ENCODE results near the gene LTC4S.

DNA sequence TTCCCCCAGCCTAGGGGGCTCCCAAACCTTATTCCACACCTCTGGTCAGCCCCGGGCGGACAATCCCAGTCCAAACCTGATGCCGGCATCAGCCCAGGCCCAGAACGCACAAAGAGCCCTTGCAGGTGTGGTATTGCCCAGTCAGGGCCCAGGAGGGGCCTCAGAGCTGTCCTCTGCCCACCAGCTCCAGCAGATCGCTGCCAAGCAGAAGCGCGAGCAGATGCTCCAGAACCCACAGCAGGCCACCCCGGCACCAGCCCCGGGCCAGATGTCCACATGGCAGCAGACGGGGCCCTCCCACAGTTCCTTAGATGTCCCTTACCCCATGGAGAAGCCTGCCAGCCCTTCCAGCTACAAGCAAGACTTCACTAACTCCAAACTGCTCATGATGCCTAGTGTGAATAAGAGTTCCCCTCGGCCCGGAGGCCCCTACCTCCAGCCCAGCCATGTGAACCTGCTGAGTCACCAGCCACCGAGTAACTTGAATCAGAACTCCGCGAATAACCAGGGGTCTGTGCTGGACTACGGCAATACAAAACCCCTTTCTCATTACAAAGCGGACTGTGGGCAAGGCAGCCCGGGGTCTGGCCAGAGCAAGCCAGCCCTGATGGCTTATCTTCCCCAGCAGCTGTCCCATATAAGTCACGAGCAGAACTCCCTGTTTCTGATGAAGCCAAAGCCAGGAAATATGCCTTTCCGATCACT is 27.6 kb upstream of the LTC4S start:
- no peak for TF ChIP-seq ESRRA (CRISPR knock-in tag; IDR thresholded peaks at IDR 0.05; ENCODE audit: borderline replicate concordance)
- TF ChIP-seq, protein P1, sequence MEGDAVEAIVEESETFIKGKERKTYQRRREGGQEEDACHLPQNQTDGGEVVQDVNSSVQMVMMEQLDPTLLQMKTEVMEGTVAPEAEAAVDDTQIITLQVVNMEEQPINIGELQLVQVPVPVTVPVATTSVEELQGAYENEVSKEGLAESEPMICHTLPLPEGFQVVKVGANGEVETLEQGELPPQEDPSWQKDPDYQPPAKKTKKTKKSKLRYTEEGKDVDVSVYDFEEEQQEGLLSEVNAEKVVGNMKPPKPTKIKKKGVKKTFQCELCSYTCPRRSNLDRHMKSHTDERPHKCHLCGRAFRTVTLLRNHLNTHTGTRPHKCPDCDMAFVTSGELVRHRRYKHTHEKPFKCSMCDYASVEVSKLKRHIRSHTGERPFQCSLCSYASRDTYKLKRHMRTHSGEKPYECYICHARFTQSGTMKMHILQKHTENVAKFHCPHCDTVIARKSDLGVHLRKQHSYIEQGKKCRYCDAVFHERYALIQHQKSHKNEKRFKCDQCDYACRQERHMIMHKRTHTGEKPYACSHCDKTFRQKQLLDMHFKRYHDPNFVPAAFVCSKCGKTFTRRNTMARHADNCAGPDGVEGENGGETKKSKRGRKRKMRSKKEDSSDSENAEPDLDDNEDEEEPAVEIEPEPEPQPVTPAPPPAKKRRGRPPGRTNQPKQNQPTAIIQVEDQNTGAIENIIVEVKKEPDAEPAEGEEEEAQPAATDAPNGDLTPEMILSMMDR (IDR thresholded peaks at IDR 0.05), result no peak
- TF ChIP-seq CBFB (CRISPR knock-in tag; IDR thresholded peaks at IDR 0.05; ENCODE audit: low read depth), result no peak
- TF ChIP-seq JUN (CRISPR knock-in tag; IDR thresholded peaks at IDR 0.05), result no peak
- TF ChIP-seq SP1 (CRISPR knock-in tag; conservative IDR thresholded peaks at IDR 0.05), result no peak
